IPS-20b (cell line): ENCODE results near the gene P2RY6.
"Not testable (repeated sequence)": the region's sequence is repeated elsewhere in the genome, so short reads cannot be mapped to it uniquely, and the experiment has no call there.

Source experiments
- H3K27ac ChIP-seq: one replicate; pipeline ENCODE4 v1.5.1; 2013; ENCODE audit warnings: low read length
- H3K27me3 ChIP-seq: 2 replicates; pipeline ENCODE4 v1.6.1; 2013; ENCODE audit warnings: mild to moderate bottlenecking, low read length, inconsistent platforms; ENCODE audit not compliant: insufficient read depth
- H3K36me3 ChIP-seq: 2 replicates; pipeline ENCODE4 v1.6.1; 2013; ENCODE audit warnings: low read depth, mild to moderate bottlenecking, inconsistent platforms, low read length, moderate library complexity; ENCODE audit not compliant: insufficient read depth
- H3K4me1 ChIP-seq: 2 replicates; pipeline ENCODE4 v1.6.1; 2013; ENCODE audit warnings: mild to moderate bottlenecking, control low read depth, inconsistent platforms, low read length, moderate library complexity; ENCODE audit not compliant: insufficient read depth
- H3K4me3 ChIP-seq: 2 replicates; pipeline ENCODE4 v1.5.1; 2013; ENCODE audit warnings: mild to moderate bottlenecking, low read length, inconsistent platforms
- H3K9ac ChIP-seq: 2 replicates; pipeline ENCODE4 v1.6.1; 2013; ENCODE audit warnings: low read depth, mild to moderate bottlenecking, inconsistent platforms, low read length, moderate library complexity
- H3K9me3 ChIP-seq: 2 replicates; pipeline ENCODE4 v1.6.1; 2013; ENCODE audit warnings: mild to moderate bottlenecking, low read depth, low read length, inconsistent platforms; ENCODE audit not compliant: insufficient read depth

P2RY6 gene

GRCh38 chr11:73273222-73273895 lies 1.2 kb downstream of the P2RY6 start:
- no peak overlapping the region for H3K27ac ChIP-seq
- H3K4me1 ChIP-seq: no peaks in the 10 kb centered on the region
- no peak overlapping the region for H3K4me3 ChIP-seq
- H3K9ac ChIP-seq: no peak overlapping the region
- H3K27me3 ChIP-seq: no peaks in the 10 kb centered on the region
- H3K36me3 ChIP-seq: no peaks in the 10 kb centered on the region
- no peaks in the 10 kb centered on the region for H3K9me3 ChIP-seq

DNA sequence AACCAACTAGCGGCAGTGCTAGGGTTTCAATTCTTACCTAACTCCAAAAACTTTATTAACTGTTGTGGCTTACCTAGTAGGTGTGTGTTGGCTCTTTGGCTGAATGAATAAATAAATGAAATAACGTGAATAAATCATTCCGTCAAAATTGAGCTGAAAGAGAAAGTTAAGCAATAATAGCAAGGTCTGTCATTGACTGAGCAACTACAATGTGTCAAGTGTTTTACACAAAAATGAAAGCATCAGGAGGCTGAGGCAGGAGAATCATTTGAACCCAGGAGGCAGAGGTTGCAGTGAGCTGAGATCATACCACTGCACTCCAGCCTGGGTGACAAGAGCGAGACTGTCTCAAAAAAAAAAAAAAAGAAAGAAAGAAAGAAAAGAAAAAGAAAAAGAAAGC lies 2.1 kb downstream of the P2RY6 start:
- not testable (repeated sequence) for H3K4me3 ChIP-seq, H3K9me3 ChIP-seq, H3K36me3 ChIP-seq, H3K9ac ChIP-seq, H3K27me3 ChIP-seq, H3K4me1 ChIP-seq, H3K27ac ChIP-seq

DNA sequence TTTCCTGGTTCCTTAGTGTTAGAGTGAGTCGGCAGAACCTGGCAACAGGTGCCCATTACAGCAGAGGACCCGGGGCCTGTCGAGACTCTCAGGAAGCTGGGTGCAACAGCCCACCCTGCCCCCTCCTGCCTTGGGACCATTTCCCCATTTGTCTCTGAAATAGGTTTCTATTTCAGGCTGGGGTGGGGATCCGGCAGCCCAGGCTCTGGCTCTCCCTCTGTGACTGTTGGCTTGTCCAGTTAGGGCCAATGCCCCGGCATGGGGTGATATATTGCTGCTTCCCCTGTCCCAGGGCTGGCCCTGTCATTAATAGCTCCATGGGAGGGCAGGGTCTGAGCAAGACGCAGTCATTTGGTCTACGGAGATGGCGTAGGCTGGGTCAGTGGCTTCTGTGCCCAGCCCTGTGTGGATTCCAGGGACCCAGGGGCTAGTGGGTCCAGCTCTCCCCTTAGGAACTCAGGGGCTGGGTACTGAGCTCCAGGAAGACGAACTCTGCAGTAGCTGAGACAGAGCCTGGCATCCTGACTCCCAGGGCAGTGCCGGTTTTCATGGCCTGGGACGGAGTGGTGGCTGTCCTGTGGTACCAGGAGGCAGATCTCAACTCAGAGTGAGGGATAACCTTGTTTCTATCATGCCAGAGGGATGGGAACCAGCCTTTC lies 2.7 kb downstream of the P2RY6 start:
- Histone ChIP-seq H3K4me1 (no peaks in the 10 kb centered on the region), H3K9ac (no peak overlapping the region), H3K4me3 (no peak overlapping the region), H3K27ac (no peak overlapping the region), H3K9me3 (no peaks in the 10 kb centered on the region), H3K36me3 (no peaks in the 10 kb centered on the region), H3K27me3 (no peaks in the 10 kb centered on the region)

DNA sequence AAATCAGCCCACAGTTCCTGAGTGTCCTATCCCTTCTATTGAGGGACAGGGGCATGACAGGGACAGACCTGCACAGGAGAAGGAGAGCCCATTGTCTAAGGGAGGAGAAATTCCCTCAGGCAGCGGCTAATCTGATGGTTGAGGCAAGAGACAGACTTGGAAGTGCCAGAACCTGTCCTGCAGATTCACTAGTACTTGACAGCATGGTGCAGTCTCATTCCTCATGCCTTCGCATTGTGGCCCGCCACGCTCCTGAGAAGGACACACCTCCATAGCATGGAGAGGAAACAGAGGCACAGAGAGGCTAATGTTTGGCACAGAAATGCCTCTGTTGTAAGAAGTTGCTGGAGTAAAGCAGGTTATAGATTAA lies 3.2 kb downstream of the P2RY6 start:
- no peak overlapping the region for H3K27ac ChIP-seq
- H3K4me3 ChIP-seq: no peak overlapping the region
- no peaks in the 10 kb centered on the region for H3K27me3 ChIP-seq
- H3K36me3 ChIP-seq: no peaks in the 10 kb centered on the region
- no peaks in the 10 kb centered on the region for H3K4me1 ChIP-seq
- H3K9me3 ChIP-seq: no peaks in the 10 kb centered on the region
- no peak overlapping the region for H3K9ac ChIP-seq

GRCh38 chr11:73277467-73277866 lies 5.3 kb downstream of the P2RY6 start:
- H3K27ac ChIP-seq: no peak overlapping the region
- no peaks in the 10 kb centered on the region for H3K36me3 ChIP-seq
- H3K4me3 ChIP-seq: no peak overlapping the region
- no peaks in the 10 kb centered on the region for H3K4me1 ChIP-seq
- H3K9me3 ChIP-seq: no peaks in the 10 kb centered on the region
- H3K9ac ChIP-seq: no peak overlapping the region
- H3K27me3 ChIP-seq: no peaks in the 10 kb centered on the region

- no peak overlapping the region for H3K9ac ChIP-seq
- H3K27ac ChIP-seq: no peak overlapping the region
- H3K9me3 ChIP-seq: no peaks in the 10 kb centered on the region
- no peaks in the 10 kb centered on the region for H3K36me3 ChIP-seq
- H3K4me3 ChIP-seq: no peak overlapping the region
- no peaks in the 10 kb centered on the region for H3K4me1 ChIP-seq
- H3K27me3 ChIP-seq: no peaks in the 10 kb centered on the region
Measured at GRCh38 chr11:73280626-73281025, 8.5 kb downstream of the P2RY6 start.

- no peaks in the 10 kb centered on the region for H3K9me3 ChIP-seq
- no peak overlapping the region for H3K9ac ChIP-seq
- H3K4me3 ChIP-seq: no peak overlapping the region
- no peaks in the 10 kb centered on the region for H3K27me3 ChIP-seq
- no peak overlapping the region for H3K27ac ChIP-seq
- H3K36me3 ChIP-seq: no peaks in the 10 kb centered on the region
- H3K4me1 ChIP-seq: no peaks in the 10 kb centered on the region
Measured at GRCh38 chr11:73281201-73281741, 9.1 kb downstream of the P2RY6 start.

DNA sequence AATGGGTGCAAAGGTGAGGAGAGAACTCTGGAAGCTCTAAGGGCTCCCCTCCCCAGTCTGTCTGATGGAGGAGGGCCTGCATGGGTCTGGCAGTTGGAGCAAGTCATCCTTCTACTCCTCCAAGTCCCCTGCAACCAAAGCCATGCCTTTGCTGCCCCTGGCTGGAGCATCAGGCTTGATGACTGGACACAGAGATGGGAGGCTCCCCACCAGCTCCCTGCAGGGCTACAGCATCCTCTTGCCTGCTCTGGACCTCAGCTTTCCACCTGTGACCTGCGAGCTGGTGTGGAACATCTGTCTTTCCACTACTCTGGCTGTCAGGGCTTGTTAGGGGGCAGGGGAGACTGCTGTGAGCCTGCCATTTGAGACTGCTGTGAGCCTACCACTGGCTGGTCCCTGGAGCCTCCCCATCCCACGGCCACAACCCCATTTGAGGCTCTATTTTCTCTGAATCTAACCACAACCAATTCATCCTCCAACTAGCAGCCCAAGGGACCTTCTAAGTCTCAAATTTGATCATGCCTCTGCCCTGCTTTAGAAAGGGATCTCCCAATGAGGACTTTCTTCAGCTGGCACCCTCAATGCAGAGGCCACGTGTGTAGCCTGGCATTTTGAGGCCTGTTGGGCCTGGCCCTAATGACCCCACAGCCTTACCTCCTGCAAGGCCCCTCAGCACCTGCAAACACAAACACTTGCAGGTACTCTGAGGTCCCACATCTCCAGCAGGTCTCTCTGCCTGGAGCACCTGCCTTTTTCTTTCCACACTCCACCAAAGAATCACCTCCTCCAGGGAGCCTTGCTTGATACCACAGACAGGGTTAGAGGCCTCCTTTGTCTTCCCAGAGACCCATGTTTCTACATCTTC lies 9.9 kb downstream of the P2RY6 start:
- no peak overlapping the region for H3K4me3 ChIP-seq
- no peaks in the 10 kb centered on the region for H3K4me1 ChIP-seq
- no peaks in the 10 kb centered on the region for H3K36me3 ChIP-seq
- no peaks in the 10 kb centered on the region for H3K27me3 ChIP-seq
- H3K9me3 ChIP-seq: no peaks in the 10 kb centered on the region
- H3K9ac ChIP-seq: no peak overlapping the region
- H3K27ac ChIP-seq: no peak overlapping the region

- no peaks in the 10 kb centered on the region for H3K4me1 ChIP-seq
- H3K36me3 ChIP-seq: no peaks in the 10 kb centered on the region
- no peak overlapping the region for H3K4me3 ChIP-seq
- no peak overlapping the region for H3K27ac ChIP-seq
- H3K27me3 ChIP-seq: no peaks in the 10 kb centered on the region
- H3K9ac ChIP-seq: no peak overlapping the region
- no peaks in the 10 kb centered on the region for H3K9me3 ChIP-seq
Measured at GRCh38 chr11:73283276-73284000, 11.3 kb downstream of the P2RY6 start.

GRCh38 chr11:73284106-73284505 lies 12.0 kb downstream of the P2RY6 start:
- no peaks in the 10 kb centered on the region for H3K27me3 ChIP-seq
- H3K4me1 ChIP-seq: no peaks in the 10 kb centered on the region; the same call in 1 of the 2 replicates
- H3K9me3 ChIP-seq: no peaks in the 10 kb centered on the region
- H3K27ac ChIP-seq: no peak overlapping the region
- H3K9ac ChIP-seq: no peak overlapping the region
- H3K4me3 ChIP-seq: no peak overlapping the region
- H3K36me3 ChIP-seq: no peaks in the 10 kb centered on the region

GRCh38 chr11:73285721-73286120 lies 13.6 kb downstream of the P2RY6 start:
- H3K27ac ChIP-seq: no peak overlapping the region
- H3K9ac ChIP-seq: no peak overlapping the region
- H3K36me3 ChIP-seq: no peaks in the 10 kb centered on the region
- no peaks in the 10 kb centered on the region; the same call in 1 of the 2 replicates for H3K4me1 ChIP-seq
- no peaks in the 10 kb centered on the region for H3K9me3 ChIP-seq
- H3K4me3 ChIP-seq: no peak overlapping the region
- H3K27me3 ChIP-seq: no peaks in the 10 kb centered on the region
